MM.1S (cell line): ENCODE data around the gene CEP68.

Source experiments
- DNase-seq: peaks from one replicate; pipeline ENCODE4 v3.0.0-alpha.2; 2015
- H2AFZ ChIP-seq: fragments of 300-600 bp; sonication (generic); 2 replicates; pipeline ENCODE4 v1.6.0; 2016; ENCODE audit warnings: antibody characterized with exemption, low read length
- H3F3A ChIP-seq: fragments of 300-600 bp; sonication (generic); 2 replicates; pipeline ENCODE4 v1.6.1; 2016; ENCODE audit warnings: mild to moderate bottlenecking, antibody characterized with exemption, low read length, moderate library complexity, mixed read lengths; ENCODE audit not compliant: insufficient read depth
- H3K27ac ChIP-seq: fragments of 300-600 bp; sonication (generic); 2 replicates; pipeline ENCODE4 v1.5.1; 2016; ENCODE audit warnings: mild to moderate bottlenecking, low read length
- H3K27me3 ChIP-seq: fragments of 300-600 bp; sonication (generic); replicated peaks from 2 replicates; pipeline ENCODE4 v1.6.0; 2016; ENCODE audit warnings: low read length; ENCODE audit not compliant: insufficient read depth
- H3K36me3 ChIP-seq: fragments of 300-600 bp; sonication (generic); replicated peaks from 2 replicates; pipeline ENCODE4 v1.6.1; 2016; ENCODE audit warnings: mild to moderate bottlenecking, low read length, mixed read lengths; ENCODE audit not compliant: insufficient read depth
- H3K4me1 ChIP-seq: fragments of 300-600 bp; sonication (generic); 2 replicates; pipeline ENCODE4 v1.6.1; 2016; ENCODE audit warnings: low read length, mixed read lengths
- H3K4me2 ChIP-seq: fragments of 300-600 bp; sonication (generic); 2 replicates; pipeline ENCODE4 v1.6.0; 2016; ENCODE audit warnings: low read depth, low read length
- H3K4me3 ChIP-seq: fragments of 300-600 bp; sonication (generic); 2 replicates; pipeline ENCODE4 v1.5.1; 2016; ENCODE audit warnings: low read length, mixed read lengths
- H3K79me2 ChIP-seq: fragments of 300-600 bp; sonication (generic); 2 replicates; pipeline ENCODE4 v1.6.1; 2016; ENCODE audit warnings: mixed run types, low read length, mixed read lengths
- H3K9ac ChIP-seq: fragments of 300-600 bp; sonication (generic); 2 replicates; pipeline ENCODE4 v1.6.1; 2016; ENCODE audit warnings: low read length, mixed read lengths
- H3K9me2 ChIP-seq: fragments of 300-600 bp; sonication (generic); replicated peaks from 2 replicates; pipeline ENCODE4 v1.6.1; 2016; ENCODE audit warnings: mild to moderate bottlenecking, low read length, mixed read lengths; ENCODE audit not compliant: insufficient read depth
- H3K9me3 ChIP-seq: fragments of 300-600 bp; sonication (generic); replicated peaks from 2 replicates; pipeline ENCODE4 v1.6.1; 2016; ENCODE audit warnings: mild to moderate bottlenecking, low read length, mixed read lengths; ENCODE audit not compliant: insufficient read depth
- H4K20me1 ChIP-seq: fragments of 300-600 bp; sonication (generic); 2 replicates; pipeline ENCODE4 v1.6.1; 2016; ENCODE audit warnings: mild to moderate bottlenecking, low read length, moderate library complexity, mixed read lengths; ENCODE audit not compliant: insufficient read depth
- CTCF ChIP-seq: fragments of 300-600 bp; sonication (generic); IDR thresholded peaks from 2 replicates; pipeline ENCODE4 v1.5.1; 2016; ENCODE audit warnings: antibody characterized with exemption, low read length, mixed read lengths
- EZH2 ChIP-seq: fragments of 300-600 bp; sonication (generic); optimal IDR thresholded peaks from 2 replicates; pipeline ENCODE3; 2017; ENCODE audit warnings: low read depth, mild to moderate bottlenecking, antibody characterized with exemption, low read length, mixed read lengths
- EZH2phosphoT487 ChIP-seq: fragments of 300-600 bp; sonication (generic); IDR thresholded peaks from 2 replicates; pipeline ENCODE4 v1.6.1; 2018; ENCODE audit warnings: antibody characterized with exemption, low read length

The CEP68 gene

DNA sequence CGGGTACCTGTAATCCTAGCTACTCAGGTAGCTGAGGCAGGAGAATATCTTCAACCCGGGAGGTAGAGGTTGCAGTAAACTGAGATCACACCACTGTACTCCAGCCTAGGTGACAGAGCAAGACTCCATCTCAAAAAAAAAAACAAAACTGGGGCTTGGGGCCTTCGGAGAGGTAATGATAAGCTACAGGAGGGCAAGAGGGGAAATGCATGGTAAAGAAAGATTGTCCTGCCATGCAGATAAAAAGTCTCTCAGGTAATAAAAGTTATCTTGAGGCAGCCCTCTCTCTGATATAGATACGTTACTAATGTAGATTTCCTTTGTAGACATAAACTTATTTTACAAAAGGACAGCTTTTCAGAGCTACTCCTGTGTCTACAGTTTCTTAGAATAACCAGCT, 77.4 kb downstream of the CEP68 start:
- Histone ChIP-seq H3K27me3 (no peaks in the 10 kb centered on the region), H3F3A (no peaks in the 10 kb centered on the region), H3K4me2 (no peak overlapping the region), H3K36me3 (no peaks in the 10 kb centered on the region), H3K4me3 (no peak overlapping the region), H3K9me2 (no peaks in the 10 kb centered on the region), H2AFZ (no peak overlapping the region), H3K79me2 (peaks cover 13% of the 10 kb centered on the region), H3K27ac (no peak overlapping the region), H3K9ac (no peak overlapping the region), H3K4me1 (peaks cover under 1% of the 10 kb centered on the region; the same call in 1 of the 2 replicates), H3K9me3 (no peaks in the 10 kb centered on the region), H4K20me1 (no peaks in the 10 kb centered on the region)
- no peak for DNase-seq
- TF ChIP-seq CTCF (no peak), EZH2 (no peak), EZH2phosphoT487 (no peak)

DNA sequence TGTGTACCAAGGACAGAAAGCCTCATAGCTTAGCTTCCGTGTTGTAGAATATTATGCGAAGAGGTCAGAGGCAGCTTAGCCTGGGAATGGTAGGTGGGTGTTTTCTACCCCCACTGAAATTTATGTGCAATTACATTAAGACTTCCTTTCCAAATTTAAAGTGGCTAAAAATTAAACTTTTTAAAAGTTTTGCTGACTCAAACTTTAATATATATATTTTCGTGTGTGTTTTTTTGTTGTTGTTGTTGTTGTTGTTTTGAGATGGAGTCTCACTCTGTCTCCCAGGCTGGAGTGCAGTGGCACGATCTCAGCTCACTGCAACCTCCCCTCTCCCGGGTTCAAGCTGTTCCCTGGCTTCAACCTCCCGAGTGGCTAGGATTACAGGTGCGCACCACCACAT, 77.9 kb downstream of the CEP68 start:
- Histone ChIP-seq H3K4me1 (no peaks in the 10 kb centered on the region), H3K9me2 (no peaks in the 10 kb centered on the region), H3K27me3 (no peaks in the 10 kb centered on the region), H3K79me2 (peaks cover 8% of the 10 kb centered on the region), H3K4me3 (no peak overlapping the region), H3K4me2 (no peak overlapping the region), H3K9ac (no peak overlapping the region), H3K36me3 (no peaks in the 10 kb centered on the region), H4K20me1 (no peaks in the 10 kb centered on the region), H3K9me3 (no peaks in the 10 kb centered on the region), H3K27ac (no peak overlapping the region), H3F3A (no peaks in the 10 kb centered on the region), H2AFZ (no peak overlapping the region)
- TF ChIP-seq EZH2phosphoT487 (no peak), EZH2 (no peak), CTCF (no peak)
- no peak for DNase-seq

- no peak overlapping the region for H3K4me2 ChIP-seq
Measured at GRCh38 chr2:65136253-65136652, 80.0 kb downstream of the CEP68 start.

More at GRCh38 chr2:65136253-65136652, 80.0 kb downstream of the CEP68 start:
- no peaks in the 10 kb centered on the region for H3K9me2 ChIP-seq
- no peaks in the 10 kb centered on the region for H4K20me1 ChIP-seq
- H2AFZ ChIP-seq, result no peak overlapping the region
- H3K4me3 ChIP-seq, result no peak overlapping the region
- H3K27ac ChIP-seq, result no peak overlapping the region
- no peak for TF ChIP-seq EZH2
- no peak for TF ChIP-seq CTCF
- no peak for TF ChIP-seq EZH2phosphoT487
- no peak overlapping the region for H3K9ac ChIP-seq
- no peaks in the 10 kb centered on the region for H3K27me3 ChIP-seq
- H3F3A ChIP-seq, result no peaks in the 10 kb centered on the region
- no peaks in the 10 kb centered on the region for H3K9me3 ChIP-seq
- no peaks in the 10 kb centered on the region for H3K4me1 ChIP-seq
- no peak for DNase-seq
- H3K36me3 ChIP-seq, result no peaks in the 10 kb centered on the region
- H3K79me2 ChIP-seq, result no peaks in the 10 kb centered on the region
